GM13976 (cell line): Measurements from ENCODE around the gene APOC3.
"Not testable (repeated sequence)": the region's sequence is repeated elsewhere in the genome, so short reads cannot be mapped to it uniquely, and the experiment has no call there.

Source experiments
- DNase-seq: peaks from one replicate; pipeline ENCODE4 v3.0.0; 2012; ENCODE audit warnings: low spot score
- CTCF ChIP-seq: IDR thresholded peaks from 2 replicates; pipeline ENCODE4 v1.5.1; 2012; ENCODE audit warnings: borderline replicate concordance, mild to moderate bottlenecking; ENCODE audit not compliant: insufficient read depth; ENCODE audit errors: extremely low read depth, missing control alignments, control extremely low read depth
- in situ Hi-C: fragments of 300-500 bp; cut with MboI; formaldehyde crosslinking; loops from one replicate; pipeline ENCODE4 v1.12.0; 2022; ENCODE audit warnings: low sequenced_read_pairs, mixed read lengths, inconsistent platforms; ENCODE audit not compliant: unreplicated experiment

Gene APOC3

DNA sequence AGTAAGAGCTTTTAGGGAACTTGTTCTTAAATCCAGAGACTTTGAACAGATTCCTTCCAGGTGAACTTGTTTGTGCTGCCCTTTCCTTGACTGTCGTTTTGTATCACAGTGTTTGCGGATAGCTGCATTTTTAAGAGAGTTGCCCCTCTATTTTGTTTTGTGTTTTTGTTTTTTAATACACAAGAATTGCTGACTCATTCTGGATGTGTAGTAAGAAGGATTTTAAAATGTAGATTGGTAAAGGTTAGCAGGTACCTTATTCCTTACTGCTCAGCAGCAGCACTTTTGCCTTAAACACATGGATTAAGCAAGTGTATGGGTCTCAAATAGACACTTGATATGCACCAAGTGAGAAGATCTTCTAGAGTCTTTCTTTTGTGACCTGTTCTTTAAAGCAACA lies 29.1 kb upstream of the APOC3 start:
- no peak for DNase-seq
- TF ChIP-seq CTCF, result no peak
- in situ Hi-C loops, result no loop called here

DNA sequence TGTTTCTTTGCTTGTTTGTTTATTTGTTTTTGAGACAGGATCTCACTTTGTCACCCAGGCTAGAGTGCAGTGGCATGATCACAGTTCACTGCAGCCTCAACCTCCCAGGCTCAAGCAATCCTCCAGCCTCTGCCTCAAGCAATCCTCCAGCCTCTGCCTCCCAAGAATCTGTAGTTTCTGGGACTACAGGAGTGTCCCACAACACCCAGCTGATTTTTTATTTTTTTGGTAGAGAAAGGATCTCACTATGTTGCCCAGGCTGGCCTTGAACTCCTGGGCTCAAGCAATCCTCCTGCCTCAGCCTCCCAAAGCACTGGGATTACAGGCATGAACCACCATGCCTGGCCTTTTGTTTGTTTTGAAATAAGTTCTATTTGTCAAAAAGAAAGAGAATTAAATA lies 28.0 kb upstream of the APOC3 start:
- in situ Hi-C loops, DNase-seq: not testable (repeated sequence)

- no peak for DNase-seq
- in situ Hi-C loops, result no loop called here
- TF ChIP-seq CTCF, result no peak
Measured at GRCh38 chr11:116804001-116804400, 25.7 kb upstream of the APOC3 start.

DNA sequence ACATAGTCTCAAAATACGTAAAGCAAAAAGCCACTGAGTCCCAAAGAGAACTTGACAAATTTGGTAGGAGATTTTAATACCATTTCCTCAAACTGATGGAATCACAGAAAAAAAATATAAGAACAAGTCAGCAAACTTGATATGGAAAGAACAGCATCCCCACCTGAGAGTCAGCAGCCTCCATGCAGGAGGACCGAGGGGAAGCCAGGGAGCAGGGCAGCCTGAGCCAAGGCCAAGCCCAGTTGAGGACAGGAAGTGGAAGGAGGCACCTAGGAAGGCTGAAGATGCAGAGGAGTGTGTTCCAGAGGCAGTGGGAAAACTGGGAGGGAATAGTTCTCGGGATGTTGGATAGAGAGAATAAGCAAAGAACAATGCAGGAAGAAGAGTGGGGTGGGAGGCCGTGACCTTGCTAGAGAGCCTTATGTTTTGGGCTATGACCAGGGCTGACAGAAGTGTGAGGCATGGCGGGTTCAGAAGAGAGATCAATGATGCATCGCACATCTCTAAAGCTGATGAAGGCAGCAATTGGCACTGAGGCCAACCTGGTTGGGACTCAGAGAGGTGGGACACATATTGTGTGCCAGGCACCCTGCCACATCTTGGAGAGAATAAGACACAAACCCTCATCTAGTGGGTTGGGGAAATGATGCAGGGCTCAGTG lies 22.0 kb upstream of the APOC3 start:
- DNase-seq, result no peak
- in situ Hi-C loops, result no loop called here

GRCh38 chr11:116808262-116809175 lies 21.2 kb upstream of the APOC3 start:
- in situ Hi-C loops, result no loop called here
- no peak for TF ChIP-seq CTCF

More for the DNA sequence above, 22.0 kb upstream of the APOC3 start:
- no peak for TF ChIP-seq CTCF

GRCh38 chr11:116811194-116811593 lies 18.5 kb upstream of the APOC3 start:
- TF ChIP-seq CTCF, result no peak
- DNase-seq, result no peak
- in situ Hi-C loops, result no loop called here

More at GRCh38 chr11:116808262-116809175, 21.2 kb upstream of the APOC3 start:
- no peak for DNase-seq

DNA sequence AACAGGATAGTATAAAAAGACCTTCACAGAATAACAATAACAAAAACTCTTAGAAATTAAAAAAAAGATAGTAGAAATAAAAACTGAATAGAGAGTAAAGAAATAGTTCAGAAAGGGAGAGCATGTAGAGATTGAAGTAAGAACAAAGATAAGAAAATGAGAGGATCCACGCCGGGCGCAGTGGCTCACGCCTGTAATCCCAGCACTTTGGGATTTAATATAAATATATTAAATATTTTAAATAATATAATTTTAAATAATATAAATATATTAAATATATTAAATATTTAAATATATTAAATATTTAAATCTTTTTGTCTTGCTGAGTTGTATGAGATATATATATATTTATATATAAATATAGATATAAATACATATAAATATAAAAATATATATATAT lies 17.6 kb upstream of the APOC3 start:
- no peak for DNase-seq
- TF ChIP-seq CTCF, result no peak
- in situ Hi-C loops, result no loop called here
